Lower leg skin (tissue), 3 donors: ENCODE measurements around the gene SIK3.
"Not testable (repeated sequence)": the region's sequence is repeated elsewhere in the genome, so short reads cannot be mapped to it uniquely, and the experiment has no call there.

Source experiments
- POLR2A ChIP-seq, 2 donors: fragments of 450-650 bp; IDR thresholded peaks; one replicate each; pipeline ENCODE4 v1.6.1; 2016 to 2017; ENCODE audit warnings: antibody characterized with exemption in 2 of 2, mild to moderate bottlenecking in 1 of 2, moderate library complexity in 1 of 2
- TF ChIP-seq, protein P1 (sequence below), 3 donors: fragments of 450-650 bp; IDR thresholded peaks; one replicate each; pipeline ENCODE4 v1.5.1; 2016; ENCODE audit warnings: antibody characterized with exemption in 3 of 3, mild to moderate bottlenecking in 3 of 3, moderate library complexity in 2 of 3

DNA sequence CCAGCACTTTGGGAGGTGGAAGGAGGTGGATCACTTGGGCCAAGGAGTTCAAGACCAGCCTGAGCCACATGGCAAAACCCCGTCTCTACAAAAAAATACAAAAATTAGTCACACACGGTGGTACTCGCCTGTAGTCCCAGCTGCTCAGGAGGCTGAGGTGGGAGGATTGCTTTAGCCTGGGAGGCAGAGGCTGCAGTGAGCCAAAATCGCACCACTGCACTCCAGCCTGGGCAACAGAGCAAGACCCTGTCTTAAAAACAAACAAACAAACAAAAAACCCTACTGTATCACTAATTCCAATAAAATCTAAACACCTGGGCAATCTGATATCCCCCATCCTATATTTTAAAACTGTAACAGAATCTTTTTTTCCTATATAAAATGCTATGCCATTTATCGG lies 51.6 kb downstream of the SIK3 start:
- TF ChIP-seq, protein P1, sequence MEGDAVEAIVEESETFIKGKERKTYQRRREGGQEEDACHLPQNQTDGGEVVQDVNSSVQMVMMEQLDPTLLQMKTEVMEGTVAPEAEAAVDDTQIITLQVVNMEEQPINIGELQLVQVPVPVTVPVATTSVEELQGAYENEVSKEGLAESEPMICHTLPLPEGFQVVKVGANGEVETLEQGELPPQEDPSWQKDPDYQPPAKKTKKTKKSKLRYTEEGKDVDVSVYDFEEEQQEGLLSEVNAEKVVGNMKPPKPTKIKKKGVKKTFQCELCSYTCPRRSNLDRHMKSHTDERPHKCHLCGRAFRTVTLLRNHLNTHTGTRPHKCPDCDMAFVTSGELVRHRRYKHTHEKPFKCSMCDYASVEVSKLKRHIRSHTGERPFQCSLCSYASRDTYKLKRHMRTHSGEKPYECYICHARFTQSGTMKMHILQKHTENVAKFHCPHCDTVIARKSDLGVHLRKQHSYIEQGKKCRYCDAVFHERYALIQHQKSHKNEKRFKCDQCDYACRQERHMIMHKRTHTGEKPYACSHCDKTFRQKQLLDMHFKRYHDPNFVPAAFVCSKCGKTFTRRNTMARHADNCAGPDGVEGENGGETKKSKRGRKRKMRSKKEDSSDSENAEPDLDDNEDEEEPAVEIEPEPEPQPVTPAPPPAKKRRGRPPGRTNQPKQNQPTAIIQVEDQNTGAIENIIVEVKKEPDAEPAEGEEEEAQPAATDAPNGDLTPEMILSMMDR (IDR thresholded peaks at IDR 0.05): not testable (repeated sequence)
- not testable (repeated sequence) for TF ChIP-seq POLR2A (IDR thresholded peaks at IDR 0.05)
